NCI-H345 (cell line): ENCODE measurements around the gene VTA1.
"Not testable (repeated sequence)": the region's sequence is repeated elsewhere in the genome, so short reads cannot be mapped to it uniquely, and the experiment has no call there.

Experiments used
- DNase-seq: peaks from one replicate; lab custom pipeline; 2025; lab: John Stamatoyannopoulos, UW

VTA1 gene

GRCh38 chr6:142146828-142147662, at the start of gene VTA1, which contains the start of gene NMBR:
Gene VTA1, plus strand, starts transcription at chr6:142147263. Its CDS starts 25 bp downstream, at chr6:142147288.
Gene NMBR, minus strand, starts transcription at chr6:142147122. Its CDS starts 58,464 bp downstream, at chr6:142088658.
- DNase-seq: peak; percentile 99

GRCh38 chr6:142104820-142105219, 42.2 kb upstream of the VTA1 start:
- not testable (repeated sequence) for DNase-seq

GRCh38 chr6:142110820-142111219, 36.2 kb upstream of the VTA1 start:
- DNase-seq: not testable (repeated sequence)

- DNase-seq: peak; percentile 82
These were observed 34.5 kb upstream of the VTA1 start for GRCh38 chr6:142112451-142113061.

GRCh38 chr6:142117366-142117765, 29.7 kb upstream of the VTA1 start:
- no peak for DNase-seq

- DNase-seq: no peak
These were observed 28.7 kb upstream of the VTA1 start for GRCh38 chr6:142118328-142118727.

- no peak for DNase-seq
These were observed 28.1 kb upstream of the VTA1 start for GRCh38 chr6:142118925-142119324.

- no peak for DNase-seq
These were observed 25.7 kb upstream of the VTA1 start for GRCh38 chr6:142121342-142121741.

GRCh38 chr6:142130814-142131213, 16.2 kb upstream of the VTA1 start:
- DNase-seq: no peak

GRCh38 chr6:142132625-142133024, 14.4 kb upstream of the VTA1 start, which contains the start of gene GJE1:
Gene GJE1, plus strand, starts transcription at chr6:142132925. Its CDS starts 234 bp downstream, at chr6:142133159.
- no peak for DNase-seq

GRCh38 chr6:142138876-142139275, 8.2 kb upstream of the VTA1 start:
- DNase-seq: no peak

- DNase-seq: not testable (repeated sequence)
These were observed 5.5 kb upstream of the VTA1 start for GRCh38 chr6:142141531-142141930.

GRCh38 chr6:142152746-142153145, 5.7 kb downstream of the VTA1 start:
- DNase-seq: no peak

- no peak for DNase-seq
These were observed 6.1 kb downstream of the VTA1 start for GRCh38 chr6:142153196-142153595.

- no peak for DNase-seq
These were observed 7.3 kb downstream of the VTA1 start for GRCh38 chr6:142154336-142154735.

- DNase-seq: no peak
These were observed 8.0 kb downstream of the VTA1 start for GRCh38 chr6:142155091-142155490.

- peak; percentile 4 for DNase-seq
These were observed 9.1 kb downstream of the VTA1 start for GRCh38 chr6:142155895-142156757.

GRCh38 chr6:142156758-142157068, 9.7 kb downstream of the VTA1 start:
- not testable (repeated sequence) for DNase-seq

- DNase-seq: no peak
These were observed 15.7 kb downstream of the VTA1 start for GRCh38 chr6:142162780-142163179.

GRCh38 chr6:142165227-142165626, 18.2 kb downstream of the VTA1 start:
- no peak for DNase-seq

- DNase-seq: no peak
These were observed 20.0 kb downstream of the VTA1 start for GRCh38 chr6:142167071-142167470.

- no peak for DNase-seq
These were observed 20.4 kb downstream of the VTA1 start for GRCh38 chr6:142167486-142167885.
